Neural progenitor cell (in vitro differentiated cells): ENCODE measurements around the gene TYSND1.

Experiments used
- CTCF ChIP-seq: fragments of 200-600 bp; sonication (generic); IDR thresholded peaks from 2 replicates; pipeline ENCODE4 v1.5.1; 2017; ENCODE audit warnings: antibody characterized with exemption, mild to moderate bottlenecking
- EZH2 ChIP-seq: fragments of 200-600 bp; sonication (generic); IDR thresholded peaks from 2 replicates; pipeline ENCODE4 v1.6.1; 2017; ENCODE audit warnings: antibody characterized with exemption, mild to moderate bottlenecking, moderate library complexity

GRCh38 chr10:70174058-70174741, 27.7 kb upstream of the TYSND1 start:
- no peak for TF ChIP-seq CTCF
- TF ChIP-seq EZH2, result no peak
